ENCODE measurements around the gene MYCT1. TPM values are rescaled to one million over a fixed set of nuclear protein-coding genes. Genes with fewer than 3 reads are reported as not detected.

Gene MYCT1
- total RNA-seq, 2 experiments from 2014 or later = not detected

- ATAC-seq (no peak), DNase-seq (no peak)
- TF ChIP-seq CTCF (IDR thresholded peaks at IDR 0.05) = no peak
- no peaks in the 10 kb centered on the region for H3K4me1 Mint-ChIP-seq (ENCODE audit: low read depth)
- intact Hi-C loops (cut with micrococcal nuclease) = no loop called here
- H3K4me3 Mint-ChIP-seq = no peak overlapping the region
- H3K27ac Mint-ChIP-seq = no peak overlapping the region
- CTCF ChIA-PET = no interaction called here
- H3K36me3 Mint-ChIP-seq (ENCODE audit: low read depth) = no peaks in the 10 kb centered on the region
- POLR2A ChIA-PET = no interaction called here
- H3K27me3 Mint-ChIP-seq = no peaks in the 10 kb centered on the region
- no peaks in the 10 kb centered on the region for H3K9me3 Mint-ChIP-seq
Observed at GRCh38 chr6:152685819-152686218, 11.9 kb upstream of the MYCT1 start.

DNA sequence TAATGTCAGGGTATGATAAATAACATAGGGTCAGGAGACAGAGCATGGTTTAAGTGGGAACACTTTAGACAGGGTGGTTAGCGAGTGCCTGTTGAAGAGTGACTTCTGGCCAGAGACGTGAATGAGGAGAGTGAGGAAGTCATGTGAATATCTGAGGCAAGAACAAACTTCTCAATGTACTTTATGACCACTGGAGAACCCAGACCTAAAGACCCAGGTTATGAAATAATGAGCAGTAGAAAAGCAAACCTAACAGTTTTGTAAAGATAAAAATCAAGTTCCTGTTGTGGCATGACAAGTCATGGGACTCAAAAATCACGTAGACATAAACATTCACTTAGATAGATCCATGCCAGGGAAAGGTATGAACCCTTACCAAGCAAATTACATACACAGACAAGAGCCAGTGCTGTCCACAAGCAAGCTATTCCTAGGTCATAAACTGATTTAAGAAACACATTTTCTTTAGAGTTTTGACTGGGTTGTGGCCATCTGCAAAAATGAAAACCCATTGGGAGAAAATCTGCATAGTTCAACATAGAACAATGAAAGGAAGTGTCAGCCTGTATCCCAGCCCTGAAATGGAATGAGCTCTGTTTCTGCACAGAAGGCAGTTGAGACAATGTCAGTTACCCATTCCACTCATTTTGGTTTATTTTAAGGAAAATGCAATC, 2.2 kb upstream of the MYCT1 start:
- TF ChIP-seq CTCF (IDR thresholded peaks at IDR 0.05) = no peak
- intact Hi-C loops (cut with micrococcal nuclease) = no loop called here
- Mint-ChIP-seq H3K9me3 (no peaks in the 10 kb centered on the region), H3K27ac (no peak overlapping the region), H3K4me3 (no peak overlapping the region), H3K27me3 (peaks cover 7% of the 10 kb centered on the region), H3K4me1 (ENCODE audit: low read depth) (no peaks in the 10 kb centered on the region), H3K36me3 (ENCODE audit: low read depth) (no peaks in the 10 kb centered on the region)
- POLR2A ChIA-PET = no interaction called here
- no peak for ATAC-seq
- no peak for DNase-seq
- CTCF ChIA-PET = no interaction called here

- H3K9me3 Mint-ChIP-seq = no peaks in the 10 kb centered on the region
- CTCF ChIA-PET = no interaction called here
Observed at GRCh38 chr6:152696522-152696921, 1.2 kb upstream of the MYCT1 start.

DNA sequence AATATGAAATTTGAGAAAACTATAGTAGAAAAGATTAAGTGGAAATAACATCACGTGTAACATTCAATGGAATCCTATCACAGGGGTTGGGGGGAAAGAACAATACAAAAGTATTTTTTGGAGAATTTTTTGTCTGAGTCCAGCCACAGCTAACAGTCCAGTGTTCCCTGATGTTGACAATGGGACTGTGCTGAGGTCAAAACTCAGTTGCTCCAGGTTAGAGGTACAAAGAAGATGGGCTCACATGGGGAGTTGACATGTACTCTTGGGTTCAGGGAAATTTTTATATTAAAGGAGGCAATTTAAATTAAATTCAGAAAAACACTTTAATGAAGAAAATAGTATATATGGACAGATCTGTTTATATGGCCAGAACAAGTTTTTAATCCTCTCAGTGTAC, 995 bp downstream of the MYCT1 start:
- H3K4me1 Mint-ChIP-seq (ENCODE audit: low read depth) = no peaks in the 10 kb centered on the region
- TF ChIP-seq CTCF (IDR thresholded peaks at IDR 0.05) = no peak
- H3K4me3 Mint-ChIP-seq = no peak overlapping the region
- ChIA-PET POLR2A (no interaction called here), CTCF (no interaction called here)
- intact Hi-C loops (cut with micrococcal nuclease) = no loop called here
- no peak overlapping the region for H3K27ac Mint-ChIP-seq
- peaks cover 16% of the 10 kb centered on the region for H3K27me3 Mint-ChIP-seq
- ATAC-seq = no peak
- H3K36me3 Mint-ChIP-seq (ENCODE audit: low read depth) = no peaks in the 10 kb centered on the region
- H3K9me3 Mint-ChIP-seq = no peaks in the 10 kb centered on the region
- no peak for DNase-seq

More at GRCh38 chr6:152696522-152696921, 1.2 kb upstream of the MYCT1 start:
- no peak overlapping the region for H3K4me3 Mint-ChIP-seq
- peaks cover 12% of the 10 kb centered on the region for H3K27me3 Mint-ChIP-seq
- TF ChIP-seq CTCF (IDR thresholded peaks at IDR 0.05) = no peak
- H3K4me1 Mint-ChIP-seq (ENCODE audit: low read depth) = no peaks in the 10 kb centered on the region
- POLR2A ChIA-PET = no interaction called here
- DNase-seq = no peak
- no peaks in the 10 kb centered on the region for H3K36me3 Mint-ChIP-seq (ENCODE audit: low read depth)
- intact Hi-C loops (cut with micrococcal nuclease) = no loop called here
- no peak overlapping the region for H3K27ac Mint-ChIP-seq
- no peak for ATAC-seq

DNA sequence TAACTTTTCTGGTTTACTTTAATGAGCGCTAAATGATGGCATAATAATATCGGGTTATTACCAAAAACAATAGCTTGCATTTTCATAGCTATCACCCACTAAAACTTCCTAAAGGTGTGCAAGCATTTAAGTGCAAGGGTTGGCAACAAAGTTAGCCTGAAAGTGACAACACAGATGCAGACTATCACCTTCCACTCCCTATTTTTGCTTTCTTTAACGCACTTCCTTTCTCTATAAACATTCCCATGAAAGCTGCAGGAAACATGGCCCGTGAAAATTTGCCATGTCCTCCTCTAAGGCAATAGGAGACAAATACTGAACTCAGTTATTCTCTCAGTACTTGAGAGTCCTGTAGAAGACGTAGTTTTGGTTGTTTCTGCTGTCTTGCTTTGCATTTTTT, 2.7 kb downstream of the MYCT1 start:
- DNase-seq (no peak), ATAC-seq (no peak)
- Mint-ChIP-seq H3K9me3 (no peaks in the 10 kb centered on the region), H3K4me3 (no peak overlapping the region), H3K4me1 (ENCODE audit: low read depth) (no peaks in the 10 kb centered on the region), H3K27ac (no peak overlapping the region), H3K36me3 (ENCODE audit: low read depth) (no peaks in the 10 kb centered on the region), H3K27me3 (peaks cover 16% of the 10 kb centered on the region)
- ChIA-PET POLR2A (no interaction called here), CTCF (no interaction called here)
- intact Hi-C loops (cut with micrococcal nuclease) = no loop called here
- TF ChIP-seq CTCF (IDR thresholded peaks at IDR 0.05) = no peak
